HepG2 (cell line): Measurements from ENCODE around the gene CHPF. TPM values are rescaled to one million over a fixed set of nuclear protein-coding genes. Genes with fewer than 3 reads are reported as not detected.
A peak's percentile ranks its signal among the peaks of the same experiment; 100 is the strongest.

Source experiments
- BCL6 ChIP-seq: IDR thresholded peaks from 2 replicates; pipeline ENCODE4 v1.6.1; 2016; ENCODE audit warnings: missing genetic modification reagents, missing compliant biosample characterization
- CEBPB ChIP-seq: IDR thresholded peaks from 2 replicates; pipeline ENCODE4 v1.6.1; 2011; ENCODE audit warnings: low read depth, low read length, improper control_type of control experiment, borderline replicate concordance
- GATAD1 ChIP-seq: IDR thresholded peaks from 2 replicates; pipeline ENCODE4 v1.6.1; 2016; ENCODE audit warnings: missing genetic modification reagents, missing compliant biosample characterization
- GRHL1 ChIP-seq: sonication (generic); formaldehyde crosslinking; conservative IDR thresholded peaks from 2 replicates; pipeline ENCODE4 v1.8.0; 2022; ENCODE audit warnings: missing genetic modification reagents
- MLLT10 ChIP-seq: sonication (generic); formaldehyde crosslinking; IDR thresholded peaks from 2 replicates; pipeline ENCODE4 v1.4.0; 2020; ENCODE audit warnings: missing genetic modification reagents
- NFYC ChIP-seq: IDR thresholded peaks from 2 replicates; pipeline ENCODE4 v1.6.1; 2016; ENCODE audit warnings: missing genetic modification reagents, missing compliant biosample characterization
- NONO ChIP-seq, 2 experiments: fragments of 450-650 bp in 1 of 2; sonication (generic) in 1 of 2; formaldehyde crosslinking in 1 of 2; IDR thresholded peaks in 1 of 2; conservative IDR thresholded peaks in 1 of 2; 2 replicates each; pipeline versions ENCODE4 v1.6.1 to v1.8.0; 2017 to 2022; ENCODE audit warnings: mild to moderate bottlenecking in 1 of 2, missing genetic modification reagents in 1 of 2, moderate library complexity in 1 of 2
- RELA ChIP-seq: sonication (generic); formaldehyde crosslinking; IDR thresholded peaks from 2 replicates; pipeline ENCODE4 v1.4.0; 2020; ENCODE audit warnings: missing genetic modification reagents
- SIX1 ChIP-seq: sonication (generic); formaldehyde crosslinking; IDR thresholded peaks from 2 replicates; pipeline ENCODE4 v1.4.0; 2020; ENCODE audit warnings: missing genetic modification reagents, borderline replicate concordance
- SMYD3 ChIP-seq: sonication (generic); formaldehyde crosslinking; IDR thresholded peaks from 2 replicates; pipeline ENCODE4 v1.8.1; 2023; ENCODE audit warnings: mild to moderate bottlenecking, missing genetic modification reagents
- SOX6 ChIP-seq, 2 experiments: fragments of 450-650 bp in 1 of 2; sonication (generic) in 1 of 2; formaldehyde crosslinking in 1 of 2; IDR thresholded peaks; 2 replicates each; pipeline versions ENCODE4 v1.4.0 to v1.6.1; 2017 to 2020; ENCODE audit warnings: antibody characterized with exemption in 1 of 2, mild to moderate bottlenecking in 1 of 2, missing genetic modification reagents in 1 of 2
- SP5 ChIP-seq: IDR thresholded peaks from 2 replicates; pipeline ENCODE4 v1.6.1; 2016; ENCODE audit warnings: low read depth, borderline replicate concordance
- ZBTB26 ChIP-seq: IDR thresholded peaks from 2 replicates; pipeline ENCODE4 v1.6.1; 2016; ENCODE audit warnings: missing compliant biosample characterization, missing genetic modification reagents, borderline replicate concordance
- ZNF292 ChIP-seq: sonication (generic); formaldehyde crosslinking; IDR thresholded peaks from 2 replicates; pipeline ENCODE4 v1.8.1; 2022; ENCODE audit warnings: mild to moderate bottlenecking, low read depth, missing genetic modification reagents, borderline replicate concordance
- ZNF362 ChIP-seq: sonication (generic); formaldehyde crosslinking; IDR thresholded peaks from 2 replicates; pipeline ENCODE4 v1.4.0; 2020; ENCODE audit warnings: missing genetic modification reagents, mild to moderate bottlenecking, borderline replicate concordance
- ZNF432 ChIP-seq: sonication (generic); formaldehyde crosslinking; IDR thresholded peaks from 2 replicates; pipeline ENCODE4 v1.5.0; 2020; ENCODE audit warnings: missing genetic modification reagents, mild to moderate bottlenecking, borderline replicate concordance
- ZNF580 ChIP-seq: IDR thresholded peaks from 2 replicates; pipeline ENCODE4 v1.6.1; 2016; ENCODE audit warnings: low read depth, borderline replicate concordance
- ZNF772 ChIP-seq: sonication (generic); formaldehyde crosslinking; IDR thresholded peaks from 2 replicates; pipeline ENCODE4 v1.5.0; 2020; ENCODE audit warnings: mild to moderate bottlenecking, missing genetic modification reagents
- polyA plus RNA-seq, 8 experiments: library from polyadenylated mRNA; depleted of rRNA in 3 of 8; stranded (reverse) in 7 of 8; unstranded in 1 of 8; fragments of >200 nt; fragmentation: Illumina TruSeq in 4 of 8; extraction: Trizol in 4 of 8; gene quantifications; 2 replicates each; pipeline versions ENCODE4 v1.2.1 to v1.2.3, GENCODE V29; 2011 to 2016; ENCODE audit warnings: low read depth in 4 of 8, missing spikeins in 1 of 8, mixed read lengths in 1 of 8; ENCODE audit not compliant: insufficient read depth in 1 of 8
- total RNA-seq, 5 experiments: library from RNA; depleted of rRNA; stranded (reverse); fragments of >200 nt; fragmentation: Illumina TruSeq; extraction: Trizol; gene quantifications; 2 replicates each; pipeline ENCODE4 v1.2.3, GENCODE V29; 2016; ENCODE audit warnings: low read depth in 1 of 5
- TF ChIP-seq, protein P1 (sequence below): sonication (generic); formaldehyde crosslinking; IDR thresholded peaks from 2 replicates; pipeline ENCODE4 v1.4.0; 2020; ENCODE audit warnings: mild to moderate bottlenecking, missing genetic modification reagents
- TF ChIP-seq, protein P2 (sequence below): IDR thresholded peaks from 2 replicates; pipeline ENCODE4 v1.4.0; 2020; ENCODE audit warnings: mild to moderate bottlenecking, missing genetic modification reagents

The CHPF gene
- total and polyA plus RNA-seq, 2 of the 13 experiments (the other 11 are each of a cell fraction or from before 2014, with no cell fraction given) = 79.6 to 111 TPM

- TF ChIP-seq SP5 (CRISPR knock-in tag) (peak; percentile 94), MLLT10 (CRISPR knock-in tag) (no peak), GATAD1 (CRISPR knock-in tag) (peak; percentile 33; the same call in 1 of the 2 replicates), GRHL1 (no peak), ZNF580 (CRISPR knock-in tag) (peak; percentile 67; the same call in 1 of the 2 replicates), SOX6 (IDR thresholded peaks at IDR 0.05) (no peak), SOX6 (CRISPR knock-in tag; IDR thresholded peaks at IDR 0.05) (peak; percentile 75; the same call in 1 of the 2 replicates), NFYC (CRISPR knock-in tag) (no peak), SIX1 (CRISPR knock-in tag) (peak; percentile 77; the same call in 1 of the 2 replicates), ZBTB26 (no peak), ZNF432 (CRISPR knock-in tag) (no peak), CEBPB (peak; percentile 95), SMYD3 (CRISPR knock-in tag) (no peak), ZNF772 (CRISPR knock-in tag) (peak; percentile 52), BCL6 (CRISPR knock-in tag) (peak; percentile 56; the same call in 1 of the 2 replicates), NONO (IDR thresholded peaks at IDR 0.05) (no peak), NONO (CRISPR knock-in tag; conservative IDR thresholded peaks at IDR 0.05) (no peak), RELA (CRISPR knock-in tag) (no peak), ZNF362 (CRISPR knock-in tag) (no peak), ZNF292 (no peak)
- TF ChIP-seq, protein P1, sequence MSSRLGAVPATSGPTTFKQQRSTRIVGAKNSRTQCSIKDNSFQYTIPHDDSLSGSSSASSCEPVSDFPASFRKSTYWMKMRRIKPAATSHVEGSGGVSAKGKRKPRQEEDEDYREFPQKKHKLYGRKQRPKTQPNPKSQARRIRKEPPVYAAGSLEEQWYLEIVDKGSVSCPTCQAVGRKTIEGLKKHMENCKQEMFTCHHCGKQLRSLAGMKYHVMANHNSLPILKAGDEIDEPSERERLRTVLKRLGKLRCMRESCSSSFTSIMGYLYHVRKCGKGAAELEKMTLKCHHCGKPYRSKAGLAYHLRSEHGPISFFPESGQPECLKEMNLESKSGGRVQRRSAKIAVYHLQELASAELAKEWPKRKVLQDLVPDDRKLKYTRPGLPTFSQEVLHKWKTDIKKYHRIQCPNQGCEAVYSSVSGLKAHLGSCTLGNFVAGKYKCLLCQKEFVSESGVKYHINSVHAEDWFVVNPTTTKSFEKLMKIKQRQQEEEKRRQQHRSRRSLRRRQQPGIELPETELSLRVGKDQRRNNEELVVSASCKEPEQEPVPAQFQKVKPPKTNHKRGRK (CRISPR knock-in tag) = no peak
- TF ChIP-seq, protein P2, sequence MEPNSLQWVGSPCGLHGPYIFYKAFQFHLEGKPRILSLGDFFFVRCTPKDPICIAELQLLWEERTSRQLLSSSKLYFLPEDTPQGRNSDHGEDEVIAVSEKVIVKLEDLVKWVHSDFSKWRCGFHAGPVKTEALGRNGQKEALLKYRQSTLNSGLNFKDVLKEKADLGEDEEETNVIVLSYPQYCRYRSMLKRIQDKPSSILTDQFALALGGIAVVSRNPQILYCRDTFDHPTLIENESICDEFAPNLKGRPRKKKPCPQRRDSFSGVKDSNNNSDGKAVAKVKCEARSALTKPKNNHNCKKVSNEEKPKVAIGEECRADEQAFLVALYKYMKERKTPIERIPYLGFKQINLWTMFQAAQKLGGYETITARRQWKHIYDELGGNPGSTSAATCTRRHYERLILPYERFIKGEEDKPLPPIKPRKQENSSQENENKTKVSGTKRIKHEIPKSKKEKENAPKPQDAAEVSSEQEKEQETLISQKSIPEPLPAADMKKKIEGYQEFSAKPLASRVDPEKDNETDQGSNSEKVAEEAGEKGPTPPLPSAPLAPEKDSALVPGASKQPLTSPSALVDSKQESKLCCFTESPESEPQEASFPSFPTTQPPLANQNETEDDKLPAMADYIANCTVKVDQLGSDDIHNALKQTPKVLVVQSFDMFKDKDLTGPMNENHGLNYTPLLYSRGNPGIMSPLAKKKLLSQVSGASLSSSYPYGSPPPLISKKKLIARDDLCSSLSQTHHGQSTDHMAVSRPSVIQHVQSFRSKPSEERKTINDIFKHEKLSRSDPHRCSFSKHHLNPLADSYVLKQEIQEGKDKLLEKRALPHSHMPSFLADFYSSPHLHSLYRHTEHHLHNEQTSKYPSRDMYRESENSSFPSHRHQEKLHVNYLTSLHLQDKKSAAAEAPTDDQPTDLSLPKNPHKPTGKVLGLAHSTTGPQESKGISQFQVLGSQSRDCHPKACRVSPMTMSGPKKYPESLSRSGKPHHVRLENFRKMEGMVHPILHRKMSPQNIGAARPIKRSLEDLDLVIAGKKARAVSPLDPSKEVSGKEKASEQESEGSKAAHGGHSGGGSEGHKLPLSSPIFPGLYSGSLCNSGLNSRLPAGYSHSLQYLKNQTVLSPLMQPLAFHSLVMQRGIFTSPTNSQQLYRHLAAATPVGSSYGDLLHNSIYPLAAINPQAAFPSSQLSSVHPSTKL = peak; percentile 92
Measured at GRCh38 chr2:219545943-219546352, 2.3 kb upstream of the CHPF start (continued).
